ENCODE measurements around the gene SANBR.

The SANBR gene

GRCh38 chr2:61044636-61045035 lies 21.0 kb upstream of the SANBR start:
- H3K4me3 ChIP-seq (ENCODE audit: low read length): peak overlapping the region; percentile 39
- H4K20me1 ChIP-seq (ENCODE audit: control insufficient read depth, insufficient read depth, low read depth, low read length): no peaks in the 10 kb centered on the region
- H3K4me2 ChIP-seq (ENCODE audit: low read length): peak overlapping the region; percentile 61
- H3K27ac ChIP-seq (ENCODE audit: low read depth, low read length): peak overlapping the region; percentile 21; the same call in 1 of the 2 replicates
- H3K9me2 ChIP-seq (replicated peaks; ENCODE audit: control insufficient read depth, low read length): no peaks in the 10 kb centered on the region
- H3F3A ChIP-seq (ENCODE audit: control insufficient read depth, insufficient read depth): no peaks in the 10 kb centered on the region; the same call in none of the 2 replicates
- peaks cover 55% of the 10 kb centered on the region for H3K36me3 ChIP-seq (ENCODE audit: control insufficient read depth, low read length)
- TF ChIP-seq EZH2phosphoT487 (IDR thresholded peaks at IDR 0.05; ENCODE audit: borderline replicate concordance, low read length) (no peak), CTCF (IDR thresholded peaks at IDR 0.05; ENCODE audit: low read depth, low read length, poor library complexity, severe bottlenecking) (no peak)
- H3K27me3 ChIP-seq (ENCODE audit: control insufficient read depth, low read length): no peaks in the 10 kb centered on the region
- H3K4me1 ChIP-seq (ENCODE audit: control insufficient read depth, low read length): peaks cover 18% of the 10 kb centered on the region
- peaks cover 3% of the 10 kb centered on the region; the same call in 1 of the 2 replicates for H3K9me3 ChIP-seq (ENCODE audit: control insufficient read depth, insufficient read depth, low read length)
- H3K79me2 ChIP-seq (ENCODE audit: control insufficient read depth, low read length): peaks cover 19% of the 10 kb centered on the region

GRCh38 chr2:61045226-61045625 lies 20.4 kb upstream of the SANBR start:
- Histone ChIP-seq H3F3A (ENCODE audit: control insufficient read depth, insufficient read depth) (no peaks in the 10 kb centered on the region; the same call in none of the 2 replicates), H3K9me3 (ENCODE audit: control insufficient read depth, insufficient read depth, low read length) (peaks cover 3% of the 10 kb centered on the region; the same call in 1 of the 2 replicates), H3K27me3 (ENCODE audit: control insufficient read depth, low read length) (no peaks in the 10 kb centered on the region), H3K4me3 (ENCODE audit: low read length) (no peak overlapping the region), H3K36me3 (ENCODE audit: control insufficient read depth, low read length) (peaks cover 55% of the 10 kb centered on the region), H3K27ac (ENCODE audit: low read depth, low read length) (no peak overlapping the region), H3K4me1 (ENCODE audit: control insufficient read depth, low read length) (peaks cover 18% of the 10 kb centered on the region), H3K79me2 (ENCODE audit: control insufficient read depth, low read length) (peaks cover 19% of the 10 kb centered on the region), H4K20me1 (ENCODE audit: control insufficient read depth, insufficient read depth, low read depth, low read length) (no peaks in the 10 kb centered on the region), H3K4me2 (ENCODE audit: low read length) (no peak overlapping the region), H3K9me2 (replicated peaks; ENCODE audit: control insufficient read depth, low read length) (no peaks in the 10 kb centered on the region)
- TF ChIP-seq CTCF (IDR thresholded peaks at IDR 0.05; ENCODE audit: low read depth, low read length, poor library complexity, severe bottlenecking) (no peak), EZH2phosphoT487 (IDR thresholded peaks at IDR 0.05; ENCODE audit: borderline replicate concordance, low read length) (no peak)

- Histone ChIP-seq H4K20me1 (ENCODE audit: control insufficient read depth, insufficient read depth, low read depth, low read length) (no peaks in the 10 kb centered on the region), H3K9me3 (ENCODE audit: control insufficient read depth, insufficient read depth, low read length) (peaks cover 3% of the 10 kb centered on the region; the same call in 1 of the 2 replicates), H3K4me3 (ENCODE audit: low read length) (no peak overlapping the region), H3K79me2 (ENCODE audit: control insufficient read depth, low read length) (peaks cover 19% of the 10 kb centered on the region), H3K27ac (ENCODE audit: low read depth, low read length) (no peak overlapping the region), H3K4me1 (ENCODE audit: control insufficient read depth, low read length) (peaks cover 18% of the 10 kb centered on the region), H3K27me3 (ENCODE audit: control insufficient read depth, low read length) (no peaks in the 10 kb centered on the region), H3K4me2 (ENCODE audit: low read length) (no peak overlapping the region), H3F3A (ENCODE audit: control insufficient read depth, insufficient read depth) (peaks cover 2% of the 10 kb centered on the region), H3K36me3 (ENCODE audit: control insufficient read depth, low read length) (peaks cover 55% of the 10 kb centered on the region), H3K9me2 (replicated peaks; ENCODE audit: control insufficient read depth, low read length) (no peaks in the 10 kb centered on the region)
- TF ChIP-seq EZH2phosphoT487 (IDR thresholded peaks at IDR 0.05; ENCODE audit: borderline replicate concordance, low read length): no peak
These were observed 19.7 kb upstream of the SANBR start for GRCh38 chr2:61045999-61046398.

GRCh38 chr2:61055557-61055956 lies 10.1 kb upstream of the SANBR start:
- no peaks in the 10 kb centered on the region for H3K4me1 ChIP-seq (ENCODE audit: control insufficient read depth, low read length)
- H3F3A ChIP-seq (ENCODE audit: control insufficient read depth, insufficient read depth): peaks cover 6% of the 10 kb centered on the region; the same call in 1 of the 2 replicates
- no peak for TF ChIP-seq EZH2phosphoT487 (IDR thresholded peaks at IDR 0.05; ENCODE audit: borderline replicate concordance, low read length)
- no peak for TF ChIP-seq CTCF (IDR thresholded peaks at IDR 0.05; ENCODE audit: low read depth, low read length, poor library complexity, severe bottlenecking)
- no peaks in the 10 kb centered on the region for H3K27me3 ChIP-seq (ENCODE audit: control insufficient read depth, low read length)
- no peaks in the 10 kb centered on the region for H3K36me3 ChIP-seq (ENCODE audit: control insufficient read depth, low read length)
- H3K9me3 ChIP-seq (ENCODE audit: control insufficient read depth, insufficient read depth, low read length): no peaks in the 10 kb centered on the region
- no peaks in the 10 kb centered on the region for H3K9me2 ChIP-seq (replicated peaks; ENCODE audit: control insufficient read depth, low read length)
- H3K27ac ChIP-seq (ENCODE audit: low read depth, low read length): no peak overlapping the region
- H3K4me3 ChIP-seq (ENCODE audit: low read length): no peak overlapping the region
- no peaks in the 10 kb centered on the region for H3K79me2 ChIP-seq (ENCODE audit: control insufficient read depth, low read length)
- no peak overlapping the region for H3K4me2 ChIP-seq (ENCODE audit: low read length)
- no peaks in the 10 kb centered on the region for H4K20me1 ChIP-seq (ENCODE audit: control insufficient read depth, insufficient read depth, low read depth, low read length)
